ENCODE results near the gene FAM184A. TPM values are rescaled to one million over a fixed set of nuclear protein-coding genes. Genes with fewer than 3 reads are reported as not detected.

Gene FAM184A
- total and polyA plus RNA-seq, 2 of the 8 experiments (the other 6 are each of a cell fraction or from before 2014, with no cell fraction given): 6.3 to 11.3 TPM

DNA sequence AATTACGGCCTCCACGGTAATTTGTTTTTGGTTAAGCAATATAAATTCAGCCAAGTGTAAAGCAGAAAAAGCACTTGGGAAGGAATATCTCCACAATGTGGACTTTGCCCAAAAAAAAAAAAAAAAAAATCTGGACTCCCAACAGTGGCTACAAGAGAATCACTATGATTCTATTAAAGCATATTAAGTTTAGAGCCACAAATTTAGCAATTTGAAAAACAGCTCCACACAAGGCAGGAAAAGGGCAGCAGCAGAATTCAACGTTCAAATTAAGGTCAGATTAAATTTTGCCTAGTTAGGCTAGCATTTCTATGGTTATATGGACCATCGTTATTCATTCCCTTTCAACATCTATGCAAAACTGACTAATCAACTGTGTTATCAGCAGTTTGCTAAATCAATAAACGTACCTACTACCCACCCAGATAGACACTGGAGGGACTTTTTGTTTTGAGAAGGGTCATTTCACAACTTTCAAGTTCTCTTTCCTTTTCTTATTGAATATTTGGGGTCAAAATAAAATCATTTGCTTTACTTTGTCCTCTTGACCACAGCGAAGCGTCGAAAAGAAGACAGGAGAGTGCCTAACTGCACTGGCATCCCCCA, 144.5 kb downstream of the FAM184A start (continued):
- no peak for TF ChIP-seq BCL11A (IDR thresholded peaks at IDR 0.05; ENCODE audit: low read depth in 2 of 2, low read length in 2 of 2)
- TF ChIP-seq RAD21 (IDR thresholded peaks at IDR 0.05 in 1 of 2, conservative IDR thresholded peaks at IDR 0.05 in 1 of 2; ENCODE audit: low read depth in 2 of 2, low read length in 2 of 2): no peak
- TF ChIP-seq BRCA1 (IDR thresholded peaks at IDR 0.05; ENCODE audit: low read depth, low read length): no peak
- no peak for TF ChIP-seq PHF8 (conservative IDR thresholded peaks at IDR 0.05; ENCODE audit: low read depth, low read length)
- no peak for TF ChIP-seq CREB1 (IDR thresholded peaks at IDR 0.05)
- TF ChIP-seq SAP30 (IDR thresholded peaks at IDR 0.05; ENCODE audit: insufficient read depth, insufficient replicate concordance, low read length): no peak
- no peak for TF ChIP-seq GABPA (IDR thresholded peaks at IDR 0.05; ENCODE audit: borderline replicate concordance, insufficient read depth, low read length)
- TF ChIP-seq JUN (IDR thresholded peaks at IDR 0.05; ENCODE audit: low read depth, low read length): no peak
- no peak for TF ChIP-seq KDM4A (IDR thresholded peaks at IDR 0.05; ENCODE audit: low read depth, low read length, severe bottlenecking)
